ENCODE results near the gene ALDH6A1.

Gene ALDH6A1

DNA sequence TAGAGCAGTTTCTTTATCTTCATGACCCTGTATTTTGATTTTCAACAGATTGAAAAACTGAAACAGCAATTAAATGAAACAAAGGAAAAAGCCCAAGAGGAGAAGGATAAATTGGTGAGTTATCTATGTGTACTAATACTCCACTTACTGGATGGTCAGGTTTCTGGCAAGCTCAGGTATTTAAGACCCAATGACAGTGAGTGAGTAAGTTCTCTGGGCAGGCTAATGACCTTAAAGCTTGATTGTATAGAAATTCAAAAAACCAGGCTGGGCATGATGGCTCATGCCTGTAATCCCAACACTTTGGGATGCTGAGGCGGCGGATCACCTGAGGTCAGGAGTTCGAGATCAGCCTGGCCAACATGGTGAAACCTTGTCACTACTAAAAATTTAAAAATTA lies 55.1 kb downstream of the ALDH6A1 start:
- TF ChIP-seq, protein P1, sequence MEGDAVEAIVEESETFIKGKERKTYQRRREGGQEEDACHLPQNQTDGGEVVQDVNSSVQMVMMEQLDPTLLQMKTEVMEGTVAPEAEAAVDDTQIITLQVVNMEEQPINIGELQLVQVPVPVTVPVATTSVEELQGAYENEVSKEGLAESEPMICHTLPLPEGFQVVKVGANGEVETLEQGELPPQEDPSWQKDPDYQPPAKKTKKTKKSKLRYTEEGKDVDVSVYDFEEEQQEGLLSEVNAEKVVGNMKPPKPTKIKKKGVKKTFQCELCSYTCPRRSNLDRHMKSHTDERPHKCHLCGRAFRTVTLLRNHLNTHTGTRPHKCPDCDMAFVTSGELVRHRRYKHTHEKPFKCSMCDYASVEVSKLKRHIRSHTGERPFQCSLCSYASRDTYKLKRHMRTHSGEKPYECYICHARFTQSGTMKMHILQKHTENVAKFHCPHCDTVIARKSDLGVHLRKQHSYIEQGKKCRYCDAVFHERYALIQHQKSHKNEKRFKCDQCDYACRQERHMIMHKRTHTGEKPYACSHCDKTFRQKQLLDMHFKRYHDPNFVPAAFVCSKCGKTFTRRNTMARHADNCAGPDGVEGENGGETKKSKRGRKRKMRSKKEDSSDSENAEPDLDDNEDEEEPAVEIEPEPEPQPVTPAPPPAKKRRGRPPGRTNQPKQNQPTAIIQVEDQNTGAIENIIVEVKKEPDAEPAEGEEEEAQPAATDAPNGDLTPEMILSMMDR (IDR thresholded peaks at IDR 0.05; ENCODE audit: borderline replicate concordance, insufficient read depth, low read depth, low read length), result no peak
- H3K4me3 ChIP-seq (ENCODE audit: low read depth, low read length), result no peak overlapping the region

GRCh38 chr14:74022346-74022745 lies 61.9 kb downstream of the ALDH6A1 start:
- no peak overlapping the region for H3K4me3 ChIP-seq (ENCODE audit: low read depth, low read length)
- TF ChIP-seq, protein P1 (IDR thresholded peaks at IDR 0.05; ENCODE audit: borderline replicate concordance, insufficient read depth, low read depth, low read length), result no peak

DNA sequence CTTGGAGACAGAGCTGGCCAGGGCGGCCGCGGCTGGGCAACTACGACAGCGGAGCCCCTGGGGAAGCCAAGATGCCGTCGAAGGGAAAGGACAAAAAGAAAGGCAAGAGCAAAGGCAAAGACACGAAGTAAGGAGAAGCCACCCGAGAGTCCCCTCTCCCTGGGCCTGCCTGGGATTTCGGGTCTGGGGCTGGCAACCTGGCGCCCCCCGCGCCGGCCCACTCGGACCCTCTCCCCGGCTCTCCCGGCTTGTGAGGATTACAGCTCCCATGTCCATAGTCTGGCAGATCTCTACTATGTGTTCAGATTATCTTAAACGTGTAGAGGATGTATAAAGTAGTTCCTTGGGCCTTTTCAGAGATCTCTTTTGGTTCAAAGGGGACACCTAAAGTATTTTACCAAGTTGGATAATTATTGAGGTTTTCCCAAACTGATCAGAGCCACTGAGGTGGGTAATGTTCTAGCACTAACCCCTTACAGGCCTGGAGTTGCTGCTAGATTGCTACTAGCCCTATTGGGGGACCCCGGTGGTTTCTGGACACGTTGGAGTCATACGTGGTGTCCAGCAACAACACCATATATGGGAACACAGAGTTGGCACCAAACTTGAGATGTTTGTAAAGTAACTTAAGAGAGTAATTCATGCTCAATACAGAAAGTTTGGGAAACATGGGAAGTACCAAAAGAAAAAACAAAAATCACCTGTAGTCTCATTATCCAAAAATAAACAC lies 64.7 kb downstream of the ALDH6A1 start:
- peak overlapping the region; percentile 99 for H3K4me3 ChIP-seq (ENCODE audit: low read depth, low read length)
- TF ChIP-seq, protein P1 (IDR thresholded peaks at IDR 0.05; ENCODE audit: borderline replicate concordance, insufficient read depth, low read depth, low read length), result no peak

DNA sequence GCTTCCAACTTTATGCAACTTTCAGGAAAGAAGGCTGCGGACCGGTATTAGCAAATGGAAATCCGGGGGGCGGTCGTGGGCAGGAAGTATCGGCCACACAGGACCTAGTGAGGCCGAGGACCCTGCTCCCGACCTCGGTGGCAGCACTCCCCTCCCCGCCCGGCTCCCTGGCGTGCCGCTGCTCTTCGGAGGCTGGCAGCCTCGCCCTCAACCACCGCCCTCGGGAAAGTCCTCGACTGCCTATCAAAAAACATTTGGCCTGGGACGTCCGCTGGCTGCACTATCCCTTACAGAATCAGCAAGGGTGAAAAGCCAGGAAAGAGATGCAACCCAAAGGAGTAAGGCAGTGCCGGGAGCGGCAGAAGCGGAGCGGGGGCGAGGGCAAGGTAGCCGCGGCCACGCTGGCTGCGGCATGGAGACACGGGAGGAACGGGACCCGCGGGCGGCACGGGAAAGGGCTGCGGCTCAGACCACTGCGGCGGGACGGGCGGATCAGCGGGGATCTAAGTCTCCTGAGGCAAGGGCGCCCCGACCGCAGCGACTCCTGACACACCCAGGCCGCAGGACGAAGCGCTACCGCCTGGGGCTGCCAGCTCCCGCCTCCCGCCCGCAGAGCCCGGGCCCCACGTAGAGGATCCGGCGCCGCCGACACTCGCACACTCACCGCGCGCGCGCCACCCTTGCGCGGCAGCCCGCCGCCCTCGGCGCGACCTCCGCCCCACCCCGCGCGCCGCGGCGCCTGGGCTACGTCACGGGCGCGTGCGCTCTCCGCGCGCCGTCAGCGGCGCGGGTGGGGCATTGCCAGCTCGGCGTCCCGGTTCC lies 65.5 kb downstream of the ALDH6A1 start, which contains the start of the genes BBOF1 and ENTPD5:
TSS of gene BBOF1 (plus strand) at position 764 of the 822 bp plus-strand sequence. CDS start 130 bp downstream, outside the sequence.
TSS of gene ENTPD5 (minus strand) at position 703 of the 822 bp plus-strand sequence. CDS start 31,186 bp downstream, outside the sequence.
- TF ChIP-seq, protein P1 (IDR thresholded peaks at IDR 0.05; ENCODE audit: borderline replicate concordance, insufficient read depth, low read depth, low read length), result 0 out of 2 replicates have a peak, but pooled peaks have one; percentile 9
- peak within 1 kb of the TSS; percentile 99 for H3K4me3 ChIP-seq (ENCODE audit: low read depth, low read length)

DNA sequence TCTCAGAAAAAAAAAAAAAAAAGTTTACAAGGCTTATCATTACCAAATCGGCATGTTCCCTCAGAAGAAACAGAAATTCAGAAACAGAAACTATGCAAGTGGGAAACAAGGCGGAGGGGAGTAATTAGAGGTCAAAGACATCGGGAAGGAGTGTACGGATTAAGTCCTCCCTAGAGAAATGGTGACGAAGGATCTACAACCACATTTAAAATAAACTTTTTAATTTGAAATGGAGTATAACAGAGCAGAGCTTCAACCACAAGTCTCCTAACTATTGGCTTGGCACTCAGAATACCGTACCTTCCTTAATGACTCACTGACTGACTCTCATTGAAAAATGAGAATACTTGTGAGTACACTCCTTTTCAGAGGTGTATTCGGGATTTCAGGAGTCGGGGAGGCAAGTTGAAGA lies 66.1 kb downstream of the ALDH6A1 start:
- H3K4me3 ChIP-seq (ENCODE audit: low read depth, low read length), result peak overlapping the region; percentile 99
- TF ChIP-seq, protein P1 (IDR thresholded peaks at IDR 0.05; ENCODE audit: borderline replicate concordance, insufficient read depth, low read depth, low read length), result no peak

GRCh38 chr14:74015963-74016362 lies 68.3 kb downstream of the ALDH6A1 start:
- TF ChIP-seq, protein P1 (IDR thresholded peaks at IDR 0.05; ENCODE audit: borderline replicate concordance, insufficient read depth, low read depth, low read length), result no peak
- no peak overlapping the region for H3K4me3 ChIP-seq (ENCODE audit: low read depth, low read length)

All from GM12875 (cell line).